K562 (cell line): ENCODE measurements around the gene GART. TPM values are rescaled to one million over a fixed set of nuclear protein-coding genes. Genes with fewer than 3 reads are reported as not detected.

ENCODE experiments used
- ATAC-seq: fragments of 200-7000 bp; cut with Tn5 transposase; 3 replicates; pipeline ENCODE4 v1.9.1; 2020; ENCODE audit warnings: moderate library complexity
- BruUV-seq: library from RNA; stranded (reverse); fragments of 400-500 nt; replicated peaks from 2 replicates; lab custom pipeline; 2021; lab: Mats Ljungman, UMichigan
- CTCF ChIA-PET: fragments of 300-600 bp; formaldehyde crosslinking; extraction: SDS; loops from one replicate; lab custom pipeline; 2021; ENCODE audit warnings: low intra/inter-chr PET ratio; lab: Yijun Ruan, JAX
- POLR2A ChIA-PET: fragments of 300-600, 350-650 bp; sonication (Branson Sonifier 250); formaldehyde crosslinking; extraction: SDS; loops from one replicate; lab custom pipeline; 2021; ENCODE audit warnings: antibody characterized with exemption, inconsistent platforms; lab: Yijun Ruan, JAX
- DNase-seq, 4 experiments: peaks; one replicate each; pipeline versions ENCODE4 v3.0.0 to v3.0.0-alpha.2; 2011 to 2018; ENCODE audit warnings: low spot score in 3 of 4, mixed read lengths in 3 of 4; ENCODE audit errors: extremely low read depth in 1 of 4
- FAIRE-seq: peaks from 2 replicates; lab custom pipeline; 2011; peaks lifted over from hg19 to GRCh38; lab: Jason Lieb, UNC
- H2AFZ ChIP-seq: 2 replicates; pipeline ENCODE4 v1.6.0; 2011; ENCODE audit warnings: low read depth, low read length, control low read depth, inconsistent platforms
- H3K27ac ChIP-seq: fragments of 200-600 bp; 3 replicates; pipeline ENCODE4 v1.8.0; 2011; ENCODE audit warnings: low read depth, mild to moderate bottlenecking, control low read depth, inconsistent platforms, low read length, moderate library complexity, mixed read lengths; ENCODE audit errors: extremely low read depth
- H3K27me3 ChIP-seq, 2 experiments: fragments of 300-600 bp in 1 of 2; 2 replicates in 1 of 2; 3 replicates in 1 of 2; pipeline versions ENCODE4 v1.6.0 to v1.8.0; 2011; ENCODE audit warnings: inconsistent platforms in 2 of 2, low read length in 2 of 2, mild to moderate bottlenecking in 1 of 2, mixed read lengths in 1 of 2, moderate library complexity in 1 of 2; ENCODE audit not compliant: control insufficient read depth in 2 of 2, insufficient read depth in 2 of 2
- H3K36me3 ChIP-seq: fragments of 300-600 bp; 3 replicates; pipeline ENCODE4 v1.8.0; 2011; ENCODE audit warnings: mild to moderate bottlenecking, low read length, inconsistent platforms; ENCODE audit not compliant: control insufficient read depth, insufficient read depth
- H3K4me1 ChIP-seq, 2 experiments: fragments of 200-600 bp in 1 of 2; replicated peaks in 1 of 2; 2 replicates in 1 of 2; 3 replicates in 1 of 2; pipeline versions ENCODE4 v1.5.1 to v1.8.0; 2011; ENCODE audit warnings: inconsistent platforms in 2 of 2, low read length in 2 of 2, mild to moderate bottlenecking in 1 of 2, mixed read lengths in 1 of 2, moderate library complexity in 1 of 2; ENCODE audit not compliant: control insufficient read depth in 2 of 2, insufficient read depth in 2 of 2
- H3K4me2 ChIP-seq: 2 replicates; pipeline ENCODE4 v1.6.1; 2011; ENCODE audit warnings: low read length, control low read depth, inconsistent platforms, mixed read lengths; ENCODE audit not compliant: insufficient read depth
- H3K4me3 ChIP-seq: fragments of 200-600 bp; sonication (generic), shearing (Covaris generic); 2 replicates; pipeline ENCODE4 v1.5.1; 2016; ENCODE audit warnings: control low read depth, inconsistent platforms
- H3K79me2 ChIP-seq: fragments of 200-600 bp; 3 replicates; pipeline ENCODE4 v1.8.0; 2011; ENCODE audit warnings: low read length, inconsistent platforms; ENCODE audit not compliant: control insufficient read depth, insufficient read depth
- H3K9ac ChIP-seq, 2 experiments: 2 replicates each; pipeline versions ENCODE4 v1.6.0 to v1.6.1; 2011; ENCODE audit warnings: low read depth in 2 of 2, low read length in 2 of 2, control low read depth in 1 of 2, inconsistent platforms in 1 of 2, mild to moderate bottlenecking in 1 of 2, mixed read lengths in 1 of 2; ENCODE audit not compliant: insufficient read depth in 1 of 2
- H3K9me1 ChIP-seq: one replicate; pipeline ENCODE4 v1.6.0; 2011; ENCODE audit warnings: inconsistent platforms, mild to moderate bottlenecking, low read length, moderate library complexity; ENCODE audit not compliant: control insufficient read depth, insufficient read depth
- H3K9me3 ChIP-seq: replicated peaks from 2 replicates; pipeline ENCODE4 v1.5.1; 2011; ENCODE audit warnings: low read depth, low read length, inconsistent platforms; ENCODE audit not compliant: control insufficient read depth, insufficient read depth
- H4K20me1 ChIP-seq: replicated peaks from 2 replicates; pipeline ENCODE4 v1.6.1; 2011; ENCODE audit warnings: low read length, inconsistent platforms, mixed read lengths; ENCODE audit not compliant: control insufficient read depth, insufficient read depth
- ARID4B ChIP-seq: sonication (generic); formaldehyde crosslinking; IDR thresholded peaks from 2 replicates; pipeline ENCODE4 v1.8.0; 2022; ENCODE audit warnings: mild to moderate bottlenecking, missing genetic modification reagents
- CBX3 ChIP-seq, 2 experiments: IDR thresholded peaks; 1 replicate in 1 of 2; 2 replicates in 1 of 2; pipeline ENCODE4 v1.6.1; 2012; ENCODE audit warnings: inconsistent platforms in 2 of 2, low read length in 2 of 2, borderline replicate concordance in 1 of 2, control low read depth in 1 of 2
- CREM ChIP-seq: IDR thresholded peaks from 2 replicates; pipeline ENCODE4 v1.6.1; 2014; ENCODE audit warnings: antibody characterized with exemption, low read depth
- CTCF ChIP-seq, 3 experiments: IDR thresholded peaks in 2 of 3; conservative IDR thresholded peaks in 1 of 3; 2 replicates each; pipeline ENCODE4 v1.5.1; 2011 to 2012; ENCODE audit warnings: low read length in 3 of 3, mild to moderate bottlenecking in 3 of 3, control low read depth in 2 of 3, improper control_type of control experiment in 1 of 3, inconsistent platforms in 1 of 3, low read depth in 1 of 3, mixed read lengths in 1 of 3, moderate library complexity in 1 of 3; ENCODE audit not compliant: insufficient read depth in 2 of 3
- E2F1 ChIP-seq: sonication (generic); formaldehyde crosslinking; IDR thresholded peaks from 2 replicates; pipeline ENCODE4 v1.8.1; 2023; ENCODE audit warnings: mild to moderate bottlenecking, missing genetic modification reagents, moderate library complexity
- HNRNPL ChIP-seq: fragments of 200-400 bp; formaldehyde crosslinking; IDR thresholded peaks from 2 replicates; pipeline ENCODE4 v1.6.1; 2017; ENCODE audit warnings: low read depth, mild to moderate bottlenecking, low read length
- KDM4B ChIP-seq, 2 experiments: fragments of 450-650 bp in 1 of 2; sonication (generic) in 1 of 2; IDR thresholded peaks; 2 replicates each; pipeline ENCODE4 v1.6.1; 2016 to 2017; ENCODE audit warnings: borderline replicate concordance in 2 of 2, antibody characterized with exemption in 1 of 2, low read depth in 1 of 2, mild to moderate bottlenecking in 1 of 2
- MLLT1 ChIP-seq, 2 experiments: fragments of 450-650 bp; IDR thresholded peaks; 2 replicates each; pipeline ENCODE4 v1.6.1; 2016
- THAP7 ChIP-seq: fragments of 250-450 bp; sonication (Bioruptor Pico); IDR thresholded peaks from 2 replicates; pipeline ENCODE4 v1.5.0; 2021
- WGBS: fragments of 100-300 bp; shearing (Covaris generic); methylation state at CpG from one replicate; pipeline ENCODE4 v1.1.6; 2016; ENCODE audit warnings: low coverage, mixed read lengths; ENCODE audit not compliant: insufficient coverage; ENCODE audit errors: missing lambda C conversion rate; 5-methylcytosine and 5-hydroxymethylcytosine counted together
- in situ Hi-C: fragments of 300-500 bp; cut with MboI; formaldehyde crosslinking; loops from 4 replicates; pipeline ENCODE4 v1.15.0; 2018; ENCODE audit warnings: inconsistent platforms, mixed read lengths
- intact Hi-C: fragments of 100-400 bp; cut with micrococcal nuclease; formaldehyde crosslinking; loops from 2 replicates; pipeline ENCODE4 v1.14.2; 2022
- polyA plus RNA-seq, 8 experiments: library from polyadenylated mRNA; depleted of rRNA in 4 of 8; stranded (reverse) in 5 of 8; unstranded in 3 of 8; fragments of >200 nt; fragmentation: Nextera tagmentation in 2 of 8; fragmentation: Illumina TruSeq in 1 of 8; extraction: Ambion mirVana in 2 of 8; extraction: Trizol in 1 of 8; gene quantifications; 2 replicates each; pipeline versions ENCODE4 v1.2.1 to v1.2.3, GENCODE V29; 2011 to 2014; ENCODE audit warnings: inconsistent platforms in 1 of 8, missing spikeins in 1 of 8
- total RNA-seq, 7 experiments: library from RNA; depleted of rRNA in 6 of 7; stranded (reverse); fragments of >200 nt in 6 of 7; fragmentation: Illumina TruSeq in 2 of 7; extraction: Trizol in 2 of 7; gene quantifications; 2 replicates each; pipeline versions ENCODE4 v1.2.1 to v1.2.3, GENCODE V29; 2011 to 2021; ENCODE audit warnings: low replicate concordance in 1 of 7

The GART gene
- total and polyA plus RNA-seq, 9 of the 15 experiments (the other 6 are each of a cell fraction or from before 2014, with no cell fraction given), result 141 to 429 (median 349) TPM

- ChIA-PET POLR2A (interaction anchor here (0.8 to 3.2 kb wide), 9 partner anchors 10 to 72 kb away, joined by 3 to 54 read pairs (median 5); partner anchors contain the start of genes DNAJC28, GART and SON), CTCF (no interaction called here)
- peaks cover 7 to 16% of the 10 kb centered on the region in 2 experiments; a peak in 3 of 5 replicates for H3K4me1 ChIP-seq
- H3K4me3 ChIP-seq, result peak overlapping the region; percentile 97
- no peaks in the 10 kb centered on the region for H3K27me3 ChIP-seq
- no TSS peak for BruUV-seq
- under 1% methylated on average over 67 of the region's 68 CpGs for whole genome bisulfite sequencing
- H3K36me3 ChIP-seq, result peaks cover 4% of the 10 kb centered on the region; the same call in 1 of the 3 replicates
- FAIRE-seq (peak; percentile 64), DNase-seq (peak; percentile 64 to 68 (median 65)), ATAC-seq (peak; percentile 53)
- H4K20me1 ChIP-seq, result no peaks in the 10 kb centered on the region
- H3K9me3 ChIP-seq, result no peaks in the 10 kb centered on the region
- peaks cover 31% of the 10 kb centered on the region for H3K79me2 ChIP-seq
- peak overlapping the region; percentile 87 to 98 for H3K9ac ChIP-seq
- in situ Hi-C loops (no loop called here), intact Hi-C loops (no loop called here)
- peak overlapping the region; percentile 93 for H2AFZ ChIP-seq
- peak overlapping the region; percentile 90 for H3K27ac ChIP-seq
- no peaks in the 10 kb centered on the region for H3K9me1 ChIP-seq
- H3K4me2 ChIP-seq, result peak overlapping the region; percentile 97
- TF ChIP-seq MLLT1 (IDR thresholded peaks at IDR 0.05), result 0 out of 4 replicates have a peak, but pooled peaks of 1 of the 2 experiments have one; percentile 9
- TF ChIP-seq E2F1 (CRISPR knock-in tag), result 0 out of 2 replicates have a peak, but pooled peaks have one; percentile 80
- TF ChIP-seq CTCF (IDR thresholded peaks at IDR 0.05 in 2 of 3, conservative IDR thresholded peaks at IDR 0.05 in 1 of 3; ENCODE audit: insufficient read depth in 2 of 3, low read depth in 1 of 3, low read length in 3 of 3), result peak in 1 of 3 experiments; percentile 41; a peak in 2 of 6 replicates
- TF ChIP-seq KDM4B (IDR thresholded peaks at IDR 0.05; ENCODE audit: borderline replicate concordance in 2 of 2, low read depth in 1 of 2), result 0 out of 4 replicates have a peak, but pooled peaks of 1 of the 2 experiments have one; percentile 35
- no peak for TF ChIP-seq CREM
- peak; percentile 65; the same call in 1 of the 2 replicates for TF ChIP-seq HNRNPL
- TF ChIP-seq THAP7, result 0 out of 2 replicates have a peak, but pooled peaks have one; percentile 64
- 0 out of 3 replicates have a peak, but pooled peaks of 1 of the 2 experiments have one; percentile 40 for TF ChIP-seq CBX3 (IDR thresholded peaks at IDR 0.05; ENCODE audit: borderline replicate concordance in 1 of 2, low read length in 2 of 2)
- TF ChIP-seq ARID4B, result peak; percentile 87
These were observed 62.8 kb downstream of the GART start for GRCh38 chr21:33478935-33479678.
